MV-4-11 (cell line): Measurements from ENCODE around the gene SIX3.

Source experiments
- DNase-seq: peaks from one replicate; lab custom pipeline; 2025; lab: John Stamatoyannopoulos, UW

Gene SIX3

DNA sequence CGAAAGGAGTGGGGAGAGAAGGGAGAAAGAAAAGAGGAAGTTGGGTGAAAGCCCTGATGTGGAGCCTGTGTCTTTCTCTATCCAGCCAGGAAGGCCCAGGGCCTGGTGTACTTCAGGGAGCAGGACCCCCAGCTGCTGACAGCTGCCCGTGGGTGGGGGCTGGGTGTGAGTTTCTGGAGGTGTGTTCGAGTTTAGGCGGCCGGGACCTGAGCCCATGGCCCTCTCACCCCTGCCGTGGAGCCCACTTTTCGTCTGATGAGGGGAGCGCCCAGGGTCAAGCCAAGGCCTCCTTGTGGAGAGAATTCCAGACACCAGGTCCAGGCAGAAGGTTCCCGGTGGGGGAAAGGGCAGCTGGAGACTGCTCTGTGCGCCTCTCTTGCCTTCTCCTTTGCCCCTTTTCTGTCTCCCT, 2.2 kb downstream of the SIX3 start:
- peak; percentile 33 for DNase-seq

- no peak for DNase-seq
These were observed 2.8 kb downstream of the SIX3 start for GRCh38 chr2:44944102-44944951.

DNA sequence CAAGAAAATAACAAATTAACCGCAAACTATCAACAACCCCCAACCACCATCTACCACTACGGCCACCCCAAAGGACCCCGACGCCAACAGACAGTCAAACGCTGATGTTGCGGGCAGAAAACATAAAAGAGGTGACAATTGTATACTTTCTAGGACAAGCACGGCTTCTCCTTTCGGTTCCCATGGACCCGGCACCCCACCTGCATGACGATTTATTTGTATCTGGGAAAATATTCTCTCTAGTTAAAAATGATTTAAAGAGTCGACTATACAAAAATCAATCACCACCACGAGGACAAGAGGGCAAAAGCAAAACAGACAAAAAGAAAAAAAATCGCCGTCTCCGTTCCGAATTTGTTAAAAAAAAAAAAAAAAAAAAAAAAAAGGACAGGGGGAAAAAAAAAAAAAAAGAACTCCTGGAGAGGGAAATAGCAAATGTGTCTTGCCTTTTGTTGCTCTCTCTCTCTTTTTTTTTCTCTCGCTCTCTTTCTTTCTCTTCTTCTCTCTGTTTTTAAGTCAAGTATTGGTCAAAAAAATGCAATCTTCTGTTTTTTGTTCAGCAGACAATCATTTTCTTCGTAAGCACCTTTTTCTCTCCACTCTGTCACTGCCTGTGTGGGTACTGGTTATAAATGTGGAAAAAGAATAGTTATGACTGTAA, 3.6 kb downstream of the SIX3 start:
- DNase-seq = no peak

- no peak for DNase-seq
These were observed 4.3 kb downstream of the SIX3 start for GRCh38 chr2:44945676-44946371.

GRCh38 chr2:44946372-44947027, 5.0 kb downstream of the SIX3 start:
- DNase-seq = no peak

GRCh38 chr2:44947028-44947375, 5.5 kb downstream of the SIX3 start:
- DNase-seq = no peak

DNA sequence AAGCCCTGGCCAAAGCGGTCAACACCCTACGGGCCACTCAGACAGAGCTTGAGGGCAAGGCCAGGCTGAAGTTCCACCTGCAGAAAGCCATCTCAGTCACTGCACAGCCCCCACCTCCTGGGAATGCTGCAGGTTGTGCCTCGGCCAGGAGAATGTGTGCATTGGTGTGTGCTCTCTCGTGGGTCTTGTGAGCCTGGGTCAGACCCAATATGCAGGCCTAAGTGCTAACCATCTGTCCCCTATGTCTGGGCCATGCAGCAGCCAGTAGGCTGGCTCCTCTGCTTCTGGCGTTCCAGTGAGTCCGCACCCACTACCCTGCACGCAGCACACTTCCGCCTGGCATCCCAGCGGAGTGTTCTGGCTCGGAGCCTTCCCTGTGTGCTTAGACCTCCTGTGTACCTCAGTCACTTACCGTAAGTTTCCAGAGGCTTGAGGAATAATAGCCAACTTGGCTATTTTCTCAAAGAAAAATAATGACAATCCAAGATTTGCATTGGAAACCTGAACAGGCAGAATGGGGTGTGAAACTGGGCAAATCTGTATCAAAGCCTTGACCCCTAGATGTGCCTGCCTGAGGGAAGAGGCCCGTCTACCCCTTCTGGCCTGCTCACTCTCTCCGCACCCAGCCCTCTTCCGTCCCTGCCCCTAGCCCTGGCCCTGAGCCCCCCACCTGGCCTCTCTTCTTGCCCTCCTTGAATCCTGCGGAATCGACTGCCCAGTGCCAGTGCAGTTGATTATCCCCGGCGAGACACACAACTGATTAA, 7.2 kb downstream of the SIX3 start:
- no peak for DNase-seq

GRCh38 chr2:44949329-44950151, 8.0 kb downstream of the SIX3 start:
- DNase-seq = no peak

- no peak for DNase-seq
These were observed 9.1 kb downstream of the SIX3 start for GRCh38 chr2:44950646-44951045.

DNA sequence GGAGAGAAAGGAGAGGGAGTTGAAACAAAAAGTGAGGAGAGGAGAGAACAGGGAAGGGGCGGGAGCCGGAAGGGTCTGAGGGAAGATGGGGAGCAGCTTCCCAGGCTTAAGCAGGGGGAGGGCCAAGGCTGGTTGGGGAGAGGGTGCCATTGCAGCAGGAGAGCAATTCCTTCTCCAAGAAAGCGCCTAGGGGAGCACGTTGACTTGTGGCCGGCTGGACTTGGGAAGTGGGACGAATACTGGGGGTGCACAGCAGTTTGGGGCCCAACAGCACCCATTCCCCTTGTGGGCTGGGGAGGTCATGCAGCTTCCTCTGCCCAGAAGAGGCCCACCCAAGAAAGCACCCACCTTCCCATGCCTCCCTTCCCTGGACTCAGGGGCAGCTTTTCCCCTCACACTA, 9.6 kb downstream of the SIX3 start:
- DNase-seq = no peak

DNA sequence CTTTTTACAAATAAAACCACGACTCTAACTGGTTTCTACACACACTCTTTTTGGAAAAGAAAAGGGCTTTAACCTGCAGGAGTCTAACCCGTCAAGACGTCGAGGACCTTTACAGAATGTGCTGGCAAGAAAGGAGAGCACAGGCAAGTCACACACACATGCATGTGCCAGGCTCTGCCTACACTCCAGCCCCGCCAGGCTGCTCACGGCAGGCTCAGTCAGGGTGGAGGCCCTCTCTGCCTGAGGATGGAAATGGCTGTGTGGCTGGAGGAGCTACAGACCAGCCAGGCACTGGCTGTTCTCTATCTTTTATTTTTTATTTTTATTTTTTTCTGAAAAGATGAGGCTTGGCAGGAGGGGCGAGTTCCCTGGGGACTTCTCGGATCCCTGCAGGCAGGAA, 10.2 kb downstream of the SIX3 start:
- DNase-seq = no peak

DNA sequence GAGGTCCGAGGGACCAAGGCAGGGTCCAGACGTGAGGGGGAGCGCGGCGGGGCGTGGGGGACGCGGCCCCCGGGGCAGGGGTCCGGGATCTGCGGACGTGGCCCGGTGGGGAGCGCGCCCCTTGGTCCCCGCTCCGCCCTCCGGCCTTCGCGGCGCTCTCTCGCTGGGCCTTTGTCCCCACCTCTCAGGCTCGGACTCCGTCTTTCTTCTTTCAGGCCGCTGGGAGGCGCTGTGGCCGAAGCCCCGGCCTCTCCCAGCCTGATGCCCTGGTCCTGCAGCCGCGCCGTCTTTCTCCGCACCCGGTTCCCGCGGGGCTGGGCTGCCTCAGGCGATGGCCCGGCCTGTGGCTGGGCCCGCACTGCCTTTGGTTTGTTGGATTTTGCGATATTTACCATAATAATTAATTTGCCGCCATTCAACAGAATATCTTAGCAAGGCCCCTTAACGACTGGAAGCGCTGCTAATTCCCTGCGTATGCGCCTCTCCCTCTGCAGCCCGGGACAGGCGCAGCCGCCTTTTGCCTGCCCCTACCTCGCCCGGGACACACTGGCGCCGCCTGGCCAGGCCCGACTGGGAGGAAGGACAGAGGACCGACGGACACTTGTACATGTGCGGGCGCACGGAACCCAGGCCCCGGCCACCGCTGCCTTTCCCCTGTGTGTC, 10.8 kb downstream of the SIX3 start:
- peak; percentile 35 for DNase-seq

GRCh38 chr2:44952806-44953498, 11.4 kb downstream of the SIX3 start:
- DNase-seq = no peak

DNA sequence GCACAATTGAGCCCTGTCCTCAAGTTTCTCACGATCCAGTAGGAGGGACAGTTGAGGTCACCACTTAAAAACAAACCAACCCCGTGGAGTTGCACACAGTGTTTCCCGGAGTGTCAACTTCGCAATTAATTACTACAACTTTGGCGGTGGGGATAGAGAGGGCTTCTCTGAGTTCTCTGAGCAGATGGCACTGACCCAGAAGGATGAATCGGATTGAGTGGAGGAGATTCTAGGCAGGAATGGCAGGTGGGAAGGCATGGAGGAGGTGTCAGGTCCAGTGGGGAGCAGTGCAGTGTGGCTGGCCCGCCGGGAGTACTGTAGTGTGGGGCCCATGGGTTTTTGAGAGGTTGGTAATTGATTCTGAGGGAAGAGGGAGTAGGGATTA, 12.0 kb downstream of the SIX3 start:
- no peak for DNase-seq

DNA sequence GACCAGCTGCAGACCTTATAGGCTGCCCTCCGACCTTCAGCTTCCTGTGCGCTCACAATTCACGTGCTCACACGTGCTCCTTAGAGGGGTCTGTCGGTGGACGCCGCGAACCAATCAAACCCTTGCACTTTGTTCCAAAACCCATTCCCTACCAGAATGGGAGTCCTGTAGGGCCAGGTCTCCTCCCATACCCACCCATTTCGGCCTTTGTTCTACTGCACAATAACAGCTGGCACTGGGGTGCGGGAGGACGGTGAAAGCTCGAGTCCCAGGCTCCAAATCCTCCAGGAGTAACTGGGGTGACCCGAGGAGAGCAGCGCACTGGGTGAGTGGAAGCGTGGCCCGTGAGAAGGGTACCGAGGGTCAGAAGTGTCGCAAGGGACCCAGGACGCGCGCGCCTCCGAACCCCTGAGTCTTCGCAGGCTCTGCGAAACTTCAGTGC, 13.0 kb downstream of the SIX3 start:
- no peak for DNase-seq

- DNase-seq = no peak
These were observed 13.5 kb downstream of the SIX3 start for GRCh38 chr2:44954889-44955592.

DNA sequence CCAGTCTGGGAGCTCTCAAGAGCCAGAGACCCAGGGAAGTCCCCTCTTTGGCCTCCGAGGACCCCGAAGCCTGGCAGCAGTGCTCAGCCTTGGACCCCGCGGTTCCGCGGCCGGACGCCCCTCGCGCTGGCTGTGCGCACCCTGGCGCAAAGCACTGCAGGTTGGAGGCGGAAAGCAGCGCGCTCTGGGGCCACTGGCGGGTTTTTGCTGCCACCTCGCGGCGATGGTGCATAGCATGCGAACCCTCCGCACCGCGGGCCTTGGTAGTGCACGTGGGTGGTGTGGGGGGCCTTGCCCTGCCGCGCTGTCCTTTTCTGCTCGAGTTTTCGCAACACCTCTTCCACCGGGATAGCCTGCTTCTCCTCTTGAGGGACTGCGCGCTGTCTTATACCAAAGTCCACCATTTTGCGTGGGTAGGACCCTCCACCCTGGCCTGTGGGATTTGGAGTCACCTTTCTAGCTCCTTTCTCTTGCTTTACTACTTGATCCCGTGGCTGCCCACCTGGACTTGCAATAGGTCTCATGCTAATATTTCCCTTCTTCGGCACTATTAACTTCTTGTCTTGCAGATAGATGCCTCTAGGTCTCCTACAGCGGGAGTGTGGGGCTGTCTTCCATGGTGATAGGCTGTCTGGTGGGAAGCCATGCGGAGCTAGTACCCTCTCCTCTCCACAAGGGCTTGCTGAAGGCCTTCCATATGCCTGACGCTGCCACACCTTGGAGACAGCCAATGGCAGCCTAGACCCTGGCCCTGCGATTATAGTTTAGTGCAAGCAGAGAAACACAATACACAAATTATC, 14.3 kb downstream of the SIX3 start:
- peak; percentile 50 for DNase-seq

DNA sequence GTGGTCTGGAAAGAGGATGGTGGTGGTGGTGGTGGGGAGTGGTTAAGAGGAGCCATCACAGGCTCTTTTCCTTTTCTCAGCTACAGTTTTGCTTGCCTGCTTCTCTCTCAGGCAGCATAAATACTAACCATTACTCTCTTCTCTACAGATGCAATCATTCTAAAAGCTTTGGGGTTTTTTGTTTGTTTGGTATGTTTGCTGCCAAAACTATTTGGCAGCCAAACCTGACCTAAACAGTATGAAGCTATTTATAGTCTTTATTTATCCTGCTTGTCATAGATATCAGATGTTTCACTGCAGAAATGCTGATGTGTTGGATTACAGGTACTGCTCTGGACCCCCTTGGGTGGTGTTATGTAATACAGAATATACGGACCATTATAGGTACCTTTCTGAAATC, 15.3 kb downstream of the SIX3 start:
- no peak for DNase-seq
